GM12874 (cell line): Measurements from ENCODE around the gene NEBL.

Source experiments
- CTCF ChIP-seq: IDR thresholded peaks from 2 replicates; pipeline ENCODE4 v1.5.1; 2011; ENCODE audit warnings: low read depth, mild to moderate bottlenecking, control low read depth, low read length, moderate library complexity; ENCODE audit not compliant: insufficient read depth

Gene NEBL

GRCh38 chr10:20890009-20890408 is 7.1 kb downstream of the NEBL start:
- no peak for TF ChIP-seq CTCF

- no peak for TF ChIP-seq CTCF
Observed at GRCh38 chr10:20888620-20889330, 8.3 kb downstream of the NEBL start.

GRCh38 chr10:20887706-20888555 is 9.2 kb downstream of the NEBL start:
- TF ChIP-seq CTCF, result no peak

GRCh38 chr10:20885678-20886077 is 11.4 kb downstream of the NEBL start:
- no peak for TF ChIP-seq CTCF

GRCh38 chr10:20883552-20883951 is 13.6 kb downstream of the NEBL start:
- TF ChIP-seq CTCF, result no peak

- no peak for TF ChIP-seq CTCF
Observed at GRCh38 chr10:20882091-20882490, 15.0 kb downstream of the NEBL start.

GRCh38 chr10:20879136-20879535 is 18.0 kb downstream of the NEBL start:
- TF ChIP-seq CTCF, result no peak
